ENCODE data around the gene C1orf21.

C1orf21 gene

DNA sequence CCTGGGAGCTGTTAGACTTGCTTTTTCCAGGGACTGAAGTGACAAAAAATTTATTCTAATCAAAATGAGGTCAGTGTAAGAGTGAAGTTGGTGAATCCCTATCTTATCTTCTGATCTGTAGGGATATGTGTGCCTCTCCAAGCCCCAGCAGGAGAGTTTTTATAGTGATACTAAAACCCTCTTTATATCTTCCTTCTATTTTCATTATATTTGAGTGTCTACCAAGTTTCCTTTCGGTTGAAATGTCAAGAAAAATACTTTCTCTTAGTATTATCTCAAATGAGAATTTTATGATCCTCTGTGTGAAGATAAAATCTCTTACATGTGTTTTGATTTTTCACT is 18.9 kb downstream of the C1orf21 start:
- no peak for DNase-seq (ENCODE audit: extremely low spot score)
- CTCF ChIA-PET = interaction anchor here (1.2 kb wide), 1 partner anchor 22 kb away, joined by 3 read pairs; no protein-coding TSS in a partner anchor
- TF ChIP-seq, protein P1, sequence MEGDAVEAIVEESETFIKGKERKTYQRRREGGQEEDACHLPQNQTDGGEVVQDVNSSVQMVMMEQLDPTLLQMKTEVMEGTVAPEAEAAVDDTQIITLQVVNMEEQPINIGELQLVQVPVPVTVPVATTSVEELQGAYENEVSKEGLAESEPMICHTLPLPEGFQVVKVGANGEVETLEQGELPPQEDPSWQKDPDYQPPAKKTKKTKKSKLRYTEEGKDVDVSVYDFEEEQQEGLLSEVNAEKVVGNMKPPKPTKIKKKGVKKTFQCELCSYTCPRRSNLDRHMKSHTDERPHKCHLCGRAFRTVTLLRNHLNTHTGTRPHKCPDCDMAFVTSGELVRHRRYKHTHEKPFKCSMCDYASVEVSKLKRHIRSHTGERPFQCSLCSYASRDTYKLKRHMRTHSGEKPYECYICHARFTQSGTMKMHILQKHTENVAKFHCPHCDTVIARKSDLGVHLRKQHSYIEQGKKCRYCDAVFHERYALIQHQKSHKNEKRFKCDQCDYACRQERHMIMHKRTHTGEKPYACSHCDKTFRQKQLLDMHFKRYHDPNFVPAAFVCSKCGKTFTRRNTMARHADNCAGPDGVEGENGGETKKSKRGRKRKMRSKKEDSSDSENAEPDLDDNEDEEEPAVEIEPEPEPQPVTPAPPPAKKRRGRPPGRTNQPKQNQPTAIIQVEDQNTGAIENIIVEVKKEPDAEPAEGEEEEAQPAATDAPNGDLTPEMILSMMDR (IDR thresholded peaks at IDR 0.05; ENCODE audit: control extremely low read depth, extremely low read depth, low read depth, missing control alignments) = no peak
- POLR2A ChIA-PET = no interaction called here

DNA sequence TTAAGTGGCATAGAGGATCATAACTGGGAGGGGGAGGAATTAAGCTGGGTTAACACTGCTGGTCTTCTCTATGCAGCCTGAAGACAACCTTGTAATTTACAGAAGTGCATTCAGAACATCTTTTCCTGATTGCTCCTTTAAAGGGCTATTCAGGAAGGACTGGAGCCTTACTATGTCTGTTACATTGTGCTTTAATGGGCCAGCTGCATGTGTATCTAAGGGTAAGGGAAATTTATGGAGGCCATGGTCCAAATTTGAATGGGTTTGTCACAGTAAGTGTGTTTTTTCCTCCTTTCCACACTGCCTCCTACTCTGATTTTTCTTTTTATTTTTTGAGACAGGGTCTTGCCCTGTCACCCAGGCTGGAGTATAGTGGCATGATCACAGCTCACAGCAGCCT is 19.6 kb downstream of the C1orf21 start:
- TF ChIP-seq, protein P1 (IDR thresholded peaks at IDR 0.05; ENCODE audit: control extremely low read depth, extremely low read depth, low read depth, missing control alignments) = no peak
- ChIA-PET CTCF (no interaction called here), POLR2A (no interaction called here)
- no peak for DNase-seq (ENCODE audit: extremely low spot score)

DNA sequence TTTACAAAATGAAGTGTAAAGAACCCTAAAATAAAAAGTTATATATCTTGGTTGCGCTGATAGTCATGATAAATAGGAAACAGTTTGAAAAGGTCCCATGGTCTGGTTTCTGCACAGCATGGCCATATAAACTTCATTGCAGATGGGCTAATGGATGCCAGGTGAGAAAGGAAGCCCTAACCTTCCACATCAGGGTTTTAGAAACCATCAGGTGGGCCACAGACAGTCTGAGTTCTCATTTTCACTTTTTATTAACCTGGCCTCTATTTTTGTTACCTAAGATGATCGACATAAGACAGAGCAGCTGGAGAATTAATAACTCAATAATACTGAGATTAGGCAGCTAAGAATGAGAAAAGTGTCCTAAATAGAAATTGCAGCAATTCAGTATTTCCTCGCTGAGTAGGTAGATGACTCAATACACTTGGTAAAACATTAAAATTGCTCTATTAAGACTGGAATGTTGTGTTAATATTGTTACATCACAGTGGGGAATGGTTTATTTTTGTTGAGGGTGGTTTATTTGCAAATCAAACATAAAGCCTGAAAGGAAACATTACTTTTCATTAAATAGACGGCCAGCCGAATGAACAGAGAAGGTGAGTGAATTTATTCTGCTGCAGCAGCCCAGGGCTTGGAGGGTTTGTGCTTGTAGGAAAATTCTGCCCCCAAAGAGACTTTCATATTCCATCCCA is 21.1 kb downstream of the C1orf21 start:
- CTCF ChIA-PET = interaction anchor here (0.9 kb wide), 1 partner anchor 19 kb away, joined by 3 read pairs; no protein-coding TSS in a partner anchor
- DNase-seq (ENCODE audit: extremely low spot score) = no peak
- POLR2A ChIA-PET = no interaction called here
- TF ChIP-seq, protein P1 (IDR thresholded peaks at IDR 0.05; ENCODE audit: control extremely low read depth, extremely low read depth, low read depth, missing control alignments) = no peak

DNA sequence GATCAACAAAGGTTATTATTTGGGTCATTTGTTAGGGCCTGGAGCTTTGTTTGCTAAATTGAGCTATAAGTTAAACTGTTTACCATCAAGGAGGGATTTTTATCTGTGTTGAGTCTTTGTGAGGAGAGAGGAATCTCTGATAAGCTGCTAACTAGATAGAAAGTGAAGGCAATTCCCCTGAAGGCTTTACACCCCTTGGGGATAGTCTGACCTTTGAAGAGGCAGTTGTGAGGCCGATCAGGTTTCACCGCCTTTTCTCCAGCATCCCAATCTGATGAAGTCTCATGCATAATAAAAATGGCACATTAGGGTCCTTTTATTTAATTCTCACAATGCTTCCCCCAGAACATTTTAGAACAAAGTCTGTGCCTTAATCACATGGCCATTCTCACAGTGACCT is 21.8 kb downstream of the C1orf21 start:
- DNase-seq (ENCODE audit: extremely low spot score) = no peak
- TF ChIP-seq, protein P1 (IDR thresholded peaks at IDR 0.05; ENCODE audit: control extremely low read depth, extremely low read depth, low read depth, missing control alignments) = no peak
- CTCF ChIA-PET = no interaction called here
- POLR2A ChIA-PET = no interaction called here

DNA sequence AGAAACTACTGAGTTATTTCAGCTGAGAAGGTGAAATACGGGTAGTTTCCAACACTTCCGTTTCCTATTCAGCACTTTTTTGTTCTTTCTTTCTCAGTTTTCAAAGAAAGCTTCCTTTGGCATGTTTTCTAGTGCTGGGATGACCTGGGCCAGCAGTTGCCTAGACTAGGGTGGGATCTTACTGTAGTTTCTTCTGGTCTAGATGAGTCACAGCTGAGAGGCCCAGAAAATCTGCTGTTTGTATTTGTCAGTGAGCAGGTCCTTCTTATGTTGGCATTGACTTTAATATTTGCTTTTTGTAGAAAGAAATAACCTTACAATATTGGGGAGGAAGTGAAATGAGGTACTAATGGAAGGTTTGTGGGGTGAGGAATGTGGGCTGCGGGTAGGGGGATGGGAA is 22.2 kb downstream of the C1orf21 start:
- ChIA-PET CTCF (interaction anchor here (1.2 to 1.3 kb wide), 2 partner anchors 12 to 21 kb away, joined by 3 to 5 read pairs; no protein-coding TSS in a partner anchor), POLR2A (no interaction called here)
- no peak for DNase-seq (ENCODE audit: extremely low spot score)
- TF ChIP-seq, protein P1 (IDR thresholded peaks at IDR 0.05; ENCODE audit: control extremely low read depth, extremely low read depth, low read depth, missing control alignments) = no peak

DNA sequence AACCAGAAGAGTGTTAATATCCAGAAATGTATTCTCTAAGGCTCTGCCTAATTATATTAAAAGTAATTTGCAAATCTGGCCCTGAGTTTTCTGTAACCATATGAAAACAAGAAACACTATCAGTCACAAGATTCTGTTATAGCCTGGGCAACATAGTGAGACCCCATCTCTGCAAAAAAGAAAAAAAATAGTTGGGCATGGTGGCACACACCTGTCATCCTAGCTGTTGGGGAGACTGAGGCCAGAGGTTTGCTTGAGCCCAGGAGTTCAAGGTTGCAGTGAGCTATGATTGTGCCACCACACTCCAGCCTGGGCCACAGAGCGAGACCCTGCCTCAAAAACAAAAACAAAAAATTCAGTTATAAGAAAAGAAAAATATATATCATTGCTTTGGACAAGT is 25.6 kb downstream of the C1orf21 start:
- TF ChIP-seq, protein P1 (IDR thresholded peaks at IDR 0.05; ENCODE audit: control extremely low read depth, extremely low read depth, low read depth, missing control alignments) = no peak
- no peak for DNase-seq (ENCODE audit: extremely low spot score)
- ChIA-PET CTCF (no interaction called here), POLR2A (no interaction called here)
